Esophagus squamous epithelium (tissue), 5 donors: Measurements from ENCODE around the gene RASGRF2. TPM values are rescaled to one million over a fixed set of nuclear protein-coding genes. Genes with fewer than 3 reads are reported as not detected.

Source experiments
- DNase-seq: peaks from one replicate; lab custom pipeline; 2025; lab: John Stamatoyannopoulos, UW
- H3K27ac ChIP-seq, 4 donors: fragments of 200-600 bp; sonication (generic); one replicate each; pipeline ENCODE4 v1.5.1; 2016 to 2019; ENCODE audit warnings: mild to moderate bottlenecking in 1 of 4
- H3K27me3 ChIP-seq, 4 donors: fragments of 200-600 bp; sonication (generic); 1 replicate in 3 of 4; 2 replicates in 1 of 4; pipeline versions ENCODE4 v1.5.1 to v1.6.0; 2017 to 2021; ENCODE audit warnings: antibody characterized with exemption in 1 of 4
- H3K36me3 ChIP-seq, 3 donors: fragments of 200-600 bp; sonication (generic); one replicate each; pipeline ENCODE4 v1.5.1; 2016 to 2019
- H3K4me1 ChIP-seq, 3 donors: fragments of 200-600 bp; sonication (generic); one replicate each; pipeline ENCODE4 v1.5.1; 2017 to 2019
- H3K4me3 ChIP-seq, 4 donors: fragments of 200-600 bp; sonication (generic); 1 replicate in 3 of 4; 2 replicates in 1 of 4; pipeline ENCODE4 v1.5.1; 2016 to 2019; ENCODE audit warnings: mild to moderate bottlenecking in 2 of 4, moderate library complexity in 1 of 4
- H3K9me3 ChIP-seq, 3 donors: fragments of 200-600 bp; sonication (generic); one replicate each; pipeline ENCODE4 v1.5.1; 2016 to 2019
- CTCF ChIP-seq, 6 experiments: fragments of 450-650 bp in 4 of 6; fragments of 200-600 bp in 2 of 6; sonication (generic) in 2 of 6; IDR thresholded peaks; one replicate each; pipeline ENCODE4 v1.5.1; 2016 to 2019; ENCODE audit warnings: antibody characterized with exemption in 6 of 6, mild to moderate bottlenecking in 4 of 6, moderate library complexity in 4 of 6
- POLR2A ChIP-seq, 4 donors: fragments of 450-650 bp; IDR thresholded peaks; one replicate each; pipeline ENCODE4 v1.6.1; 2017; ENCODE audit warnings: antibody characterized with exemption in 4 of 4, mild to moderate bottlenecking in 4 of 4, moderate library complexity in 3 of 4
- WGBS, 2 donors: methylation state at CpG; one replicate each; pipeline ENCODE4 v1.1.5; 2018; 5-methylcytosine and 5-hydroxymethylcytosine counted together
- intact Hi-C: fragments of 100-400 bp; cut with DNase I; formaldehyde crosslinking; loops from one replicate; pipeline ENCODE4 v1.15.0; 2022
- total RNA-seq, 4 donors: library from RNA; depleted of rRNA; stranded (reverse); fragments of >200 nt; gene quantifications; one replicate each; pipeline ENCODE4 v1.1.0, GENCODE V29; 2016
- donor health status: DM: yes; HTN: yes; CAD: no.

Gene RASGRF2
- total RNA-seq, 4 donors from 2014 or later: 0.49 to 3.2 (median 0.62) TPM

DNA sequence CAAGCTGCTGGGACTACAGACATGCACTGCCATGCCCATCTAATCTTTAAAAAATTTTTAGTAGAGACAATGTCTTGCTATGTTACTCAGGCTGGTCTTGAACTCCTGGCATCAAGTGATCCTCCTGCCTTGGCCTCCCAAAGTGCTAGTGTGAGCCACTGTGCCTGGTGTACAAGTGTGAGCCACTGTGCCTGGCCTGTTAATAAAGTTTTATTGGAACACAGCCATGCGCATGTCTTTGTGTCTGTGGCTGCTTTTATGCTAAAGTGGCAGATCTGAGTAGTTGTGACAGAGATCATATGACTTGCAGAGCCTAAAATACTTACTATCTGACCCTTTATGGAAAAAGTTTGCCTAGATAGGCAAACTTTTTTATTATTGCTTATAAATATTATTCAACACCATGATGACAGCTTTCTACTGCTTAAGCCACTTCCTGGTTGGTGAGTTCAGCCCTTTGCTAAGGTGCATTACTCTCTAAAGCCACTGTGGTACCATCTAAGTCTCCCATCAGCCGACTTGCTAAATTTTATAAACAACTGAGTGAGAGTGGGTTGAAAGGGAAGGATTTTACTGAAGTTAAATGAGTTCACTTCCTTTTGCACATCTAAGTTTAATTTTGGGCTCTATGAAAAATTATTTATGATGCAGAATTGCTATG lies 133.5 kb downstream of the RASGRF2 start:
- TF ChIP-seq CTCF (IDR thresholded peaks at IDR 0.05): no peak
- TF ChIP-seq POLR2A (IDR thresholded peaks at IDR 0.05): no peak
- DNase-seq: no peak

GRCh38 chr5:81095835-81096234 lies 135.7 kb downstream of the RASGRF2 start:
- Histone ChIP-seq H3K27me3 (no peaks in the 10 kb centered on the region), H3K4me3 (no peak overlapping the region), H3K9me3 (no peaks in the 10 kb centered on the region), H3K36me3 (no peaks in the 10 kb centered on the region), H3K27ac (no peak overlapping the region), H3K4me1 (no peaks in the 10 kb centered on the region)
- 90 to 94% methylated on average over 1 of the region's 1 CpG for WGBS, 2 donors
- intact Hi-C loops: no loop called here
- no peak for TF ChIP-seq CTCF (IDR thresholded peaks at IDR 0.05)
- TF ChIP-seq POLR2A (IDR thresholded peaks at IDR 0.05): no peak
- no peak for DNase-seq

More for the DNA sequence above, 133.5 kb downstream of the RASGRF2 start:
- WGBS, 2 donors: 76 to 77% methylated on average over 2 of the region's 2 CpGs
- H3K27me3 ChIP-seq: no peaks in the 10 kb centered on the region
- no peaks in the 10 kb centered on the region for H3K4me1 ChIP-seq
- H3K36me3 ChIP-seq: no peaks in the 10 kb centered on the region
- H3K4me3 ChIP-seq: no peak overlapping the region
- H3K27ac ChIP-seq: no peak overlapping the region
- no peaks in the 10 kb centered on the region for H3K9me3 ChIP-seq
- intact Hi-C loops: no loop called here

- Histone ChIP-seq H3K9me3 (no peaks in the 10 kb centered on the region), H3K27ac (no peak overlapping the region), H3K4me1 (no peaks in the 10 kb centered on the region), H3K36me3 (no peaks in the 10 kb centered on the region), H3K27me3 (no peaks in the 10 kb centered on the region), H3K4me3 (no peak overlapping the region)
- TF ChIP-seq POLR2A (IDR thresholded peaks at IDR 0.05): no peak
- no peak for TF ChIP-seq CTCF (IDR thresholded peaks at IDR 0.05)
- DNase-seq: no peak
- intact Hi-C loops: no loop called here
- WGBS, 2 donors: 85% methylated on average over 3 of the region's 3 CpGs
Measured at GRCh38 chr5:81097713-81098112, 137.6 kb downstream of the RASGRF2 start.

DNA sequence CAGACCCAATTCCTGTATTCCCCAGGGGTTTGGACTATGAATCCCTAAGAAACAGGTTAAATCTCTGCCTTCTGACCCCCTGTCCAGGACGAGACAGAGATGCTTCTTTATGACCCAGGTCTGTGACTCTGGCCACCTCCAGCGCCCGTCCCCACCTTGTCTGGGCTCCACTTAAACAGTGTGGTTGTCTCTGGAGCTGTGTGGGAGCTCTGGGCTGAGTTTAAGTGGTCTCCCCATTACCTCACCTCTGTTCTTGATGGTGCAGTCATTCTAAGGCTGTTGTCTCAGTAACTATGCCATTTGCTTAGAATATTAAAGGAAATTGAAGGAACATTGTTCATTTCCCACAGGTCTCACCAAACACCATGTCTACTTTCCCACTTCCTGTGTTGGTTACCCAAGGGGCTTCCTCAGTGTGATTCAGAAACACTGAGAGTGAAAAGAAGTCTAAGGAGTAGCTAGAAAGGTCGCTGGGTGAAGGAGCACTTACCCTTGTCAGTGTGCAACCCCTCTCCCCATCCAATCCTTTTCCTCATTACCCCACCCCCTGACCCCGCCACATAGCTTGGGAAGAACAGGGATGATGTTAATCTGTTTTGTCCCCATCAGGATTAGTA lies 145.2 kb downstream of the RASGRF2 start:
- 76 to 79% methylated on average over 5 of the region's 5 CpGs for WGBS, 2 donors
- intact Hi-C loops: no loop called here
- Histone ChIP-seq H3K4me3 (no peak overlapping the region), H3K4me1 (no peaks in the 10 kb centered on the region), H3K36me3 (no peaks in the 10 kb centered on the region), H3K27me3 (peaks cover 0 to 4% (median 0%) of the 10 kb centered on the region in 4 donors), H3K9me3 (no peaks in the 10 kb centered on the region), H3K27ac (no peak overlapping the region)
- no peak for DNase-seq
- TF ChIP-seq CTCF (IDR thresholded peaks at IDR 0.05) (no peak), POLR2A (IDR thresholded peaks at IDR 0.05) (no peak)

GRCh38 chr5:81115261-81115660 lies 155.1 kb downstream of the RASGRF2 start:
- no peak for DNase-seq
- WGBS, 2 donors: 66 to 97% methylated on average over 4 of the region's 4 CpGs
- Histone ChIP-seq H3K27me3 (no peaks in the 10 kb centered on the region), H3K36me3 (peaks cover 0 to 8% (median 0%) of the 10 kb centered on the region in 3 donors), H3K27ac (no peak overlapping the region), H3K4me3 (no peak overlapping the region), H3K9me3 (no peaks in the 10 kb centered on the region), H3K4me1 (no peaks in the 10 kb centered on the region)
- no peak for TF ChIP-seq CTCF (IDR thresholded peaks at IDR 0.05)
- TF ChIP-seq POLR2A (IDR thresholded peaks at IDR 0.05): no peak
- intact Hi-C loops: no loop called here
